Caco-2 (cell line): Measurements from ENCODE around the gene PITX2. TPM values are rescaled to one million over a fixed set of nuclear protein-coding genes. Genes with fewer than 3 reads are reported as not detected.

Experiments
- BruUV-seq: library from RNA; stranded (reverse); fragments of 400-500 nt; replicated peaks from 2 replicates; lab custom pipeline; 2021; lab: Mats Ljungman, UMichigan
- CTCF ChIA-PET: fragments of 300-600 bp; sonication (Branson Sonifier 250); formaldehyde crosslinking; loops from one replicate; lab custom pipeline; 2022; ENCODE audit warnings: antibody characterized with exemption; lab: Charles Lee
- POLR2A ChIA-PET: fragments of 300-600 bp; sonication (Branson Sonifier 250); formaldehyde crosslinking; loops from one replicate; lab custom pipeline; 2022; ENCODE audit warnings: antibody characterized with exemption; lab: Charles Lee
- DNase-seq, 2 experiments: peaks; one replicate each; pipeline versions ENCODE4 v3.0.0 to v3.0.0-alpha.2; 2020 to 2022
- H3K27me3 ChIP-seq: replicated peaks from 2 replicates; pipeline ENCODE4 v1.6.0; 2011; ENCODE audit warnings: low read length; ENCODE audit not compliant: control insufficient read depth, insufficient read depth
- H3K36me3 ChIP-seq: 2 replicates; pipeline ENCODE4 v1.5.1; 2011; ENCODE audit warnings: low read length; ENCODE audit not compliant: control insufficient read depth, insufficient read depth
- H3K4me1 ChIP-seq: fragments of 250-450 bp; sonication (Bioruptor Pico); 2 replicates; pipeline ENCODE4 v1.5.1; 2020; ENCODE audit warnings: mild to moderate bottlenecking
- H3K4me3 ChIP-seq: 2 replicates; pipeline ENCODE4 v1.5.1; 2011; ENCODE audit warnings: low read depth, mild to moderate bottlenecking, control low read depth, low read length
- H3K9me3 ChIP-seq: fragments of 250-450 bp; sonication (Bioruptor Pico); 2 replicates; pipeline ENCODE4 v1.5.1; 2020; ENCODE audit warnings: mild to moderate bottlenecking, moderate library complexity
- H3K27ac Mint-ChIP-seq: one replicate; pipeline ENCODE4 v1.8.0; 2022; ENCODE audit warnings: mixed read lengths; ENCODE audit not compliant: unreplicated experiment
- H3K27me3 Mint-ChIP-seq: one replicate; pipeline ENCODE4 v1.8.0; 2022; ENCODE audit warnings: mixed read lengths; ENCODE audit not compliant: insufficient read depth, unreplicated experiment
- H3K36me3 Mint-ChIP-seq: one replicate; pipeline ENCODE4 v1.8.0; 2022; ENCODE audit warnings: mild to moderate bottlenecking, mixed read lengths; ENCODE audit not compliant: insufficient read depth, unreplicated experiment
- H3K4me1 Mint-ChIP-seq: one replicate; pipeline ENCODE4 v1.8.0; 2022; ENCODE audit warnings: low read depth, mixed read lengths; ENCODE audit not compliant: unreplicated experiment
- H3K4me3 Mint-ChIP-seq: one replicate; pipeline ENCODE4 v1.8.0; 2022; ENCODE audit warnings: mild to moderate bottlenecking, moderate library complexity, mixed read lengths; ENCODE audit not compliant: unreplicated experiment
- H3K9me3 Mint-ChIP-seq: one replicate; pipeline ENCODE4 v1.8.0; 2022; ENCODE audit warnings: mixed read lengths; ENCODE audit not compliant: unreplicated experiment
- CTCF ChIP-seq, 2 experiments: fragments of 200-600 bp in 1 of 2; IDR thresholded peaks; 1 replicate in 1 of 2; 2 replicates in 1 of 2; pipeline versions ENCODE4 v1.5.1 to v1.8.0; 2011 to 2022; ENCODE audit warnings: antibody characterized with exemption in 1 of 2, control low read depth in 1 of 2, inconsistent platforms in 1 of 2, low read depth in 1 of 2, low read length in 1 of 2, mild to moderate bottlenecking in 1 of 2, moderate library complexity in 1 of 2; ENCODE audit not compliant: insufficient read depth in 1 of 2, severe bottlenecking in 1 of 2, unreplicated experiment in 1 of 2
- intact Hi-C: fragments of 100-400 bp; cut with micrococcal nuclease; formaldehyde crosslinking; loops from one replicate; pipeline ENCODE4 v1.10.0; 2022; ENCODE audit not compliant: unreplicated experiment
- total RNA-seq: library from RNA; stranded (reverse); gene quantifications from 2 replicates; pipeline ENCODE4 v1.2.3, GENCODE V29; 2022

PITX2 gene
- total RNA-seq, 1 experiment from 2014 or later, result 82.8 TPM

- H3K36me3 Mint-ChIP-seq, result no peaks in the 10 kb centered on the region
- ChIA-PET POLR2A (no interaction called here), CTCF (no interaction called here)
- H3K9me3 ChIP-seq, result no peaks in the 10 kb centered on the region
- no peaks in the 10 kb centered on the region for H3K27me3 Mint-ChIP-seq
- no peak for TF ChIP-seq CTCF (IDR thresholded peaks at IDR 0.05; ENCODE audit: insufficient read depth in 1 of 2, low read depth in 1 of 2, low read length in 1 of 2, severe bottlenecking in 1 of 2, unreplicated experiment in 1 of 2)
- peak overlapping the region; percentile 40 for H3K27ac Mint-ChIP-seq
- no peaks in the 10 kb centered on the region; the same call in 1 of the 2 replicates for H3K36me3 ChIP-seq
- H3K4me1 ChIP-seq, result peaks cover 24% of the 10 kb centered on the region
- DNase-seq, result peak in 1 of 2 experiments; percentile 43
- no peaks in the 10 kb centered on the region for H3K9me3 Mint-ChIP-seq
- H3K27me3 ChIP-seq, result no peaks in the 10 kb centered on the region
- intact Hi-C loops, result no loop called here
- no peak overlapping the region for H3K4me3 Mint-ChIP-seq
- peaks cover 28% of the 10 kb centered on the region for H3K4me1 Mint-ChIP-seq
- no peak overlapping the region for H3K4me3 ChIP-seq
- no TSS peak for BruUV-seq
Observed at GRCh38 chr4:110609044-110609750, 13.7 kb downstream of the PITX2 start.

GRCh38 chr4:110605077-110605476 lies 17.8 kb downstream of the PITX2 start:
- Histone ChIP-seq H3K27me3 (no peaks in the 10 kb centered on the region), H3K4me1 (peaks cover 38% of the 10 kb centered on the region), H3K4me3 (no peak overlapping the region), H3K36me3 (no peaks in the 10 kb centered on the region), H3K9me3 (no peaks in the 10 kb centered on the region)
- peaks cover 42% of the 10 kb centered on the region for H3K4me1 Mint-ChIP-seq
- no peak overlapping the region for H3K4me3 Mint-ChIP-seq
- POLR2A ChIA-PET, result no interaction called here
- no peak overlapping the region for H3K27ac Mint-ChIP-seq
- peaks cover 3% of the 10 kb centered on the region for H3K9me3 Mint-ChIP-seq
- no peak for DNase-seq
- H3K27me3 Mint-ChIP-seq, result no peaks in the 10 kb centered on the region
- intact Hi-C loops, result no loop called here
- TF ChIP-seq CTCF (IDR thresholded peaks at IDR 0.05; ENCODE audit: insufficient read depth in 1 of 2, low read depth in 1 of 2, low read length in 1 of 2, severe bottlenecking in 1 of 2, unreplicated experiment in 1 of 2), result no peak
- BruUV-seq, result no TSS peak
- CTCF ChIA-PET, result no interaction called here
- no peaks in the 10 kb centered on the region for H3K36me3 Mint-ChIP-seq

GRCh38 chr4:110602061-110602460 lies 20.8 kb downstream of the PITX2 start:
- no TSS peak for BruUV-seq
- POLR2A ChIA-PET, result no interaction called here
- Mint-ChIP-seq H3K4me1 (peaks cover 19% of the 10 kb centered on the region), H3K4me3 (no peak overlapping the region), H3K9me3 (peaks cover 10% of the 10 kb centered on the region), H3K27me3 (no peaks in the 10 kb centered on the region), H3K36me3 (no peaks in the 10 kb centered on the region), H3K27ac (no peak overlapping the region)
- H3K4me1 ChIP-seq, result peaks cover 24% of the 10 kb centered on the region
- no peak overlapping the region for H3K4me3 ChIP-seq
- intact Hi-C loops, result no loop called here
- no peak for DNase-seq
- TF ChIP-seq CTCF (IDR thresholded peaks at IDR 0.05; ENCODE audit: insufficient read depth in 1 of 2, low read depth in 1 of 2, low read length in 1 of 2, severe bottlenecking in 1 of 2, unreplicated experiment in 1 of 2), result no peak
- H3K36me3 ChIP-seq, result no peaks in the 10 kb centered on the region
- CTCF ChIA-PET, result interaction anchor here (0.6 kb wide), 1 partner anchor 10 kb away, joined by 4 read pairs; no protein-coding TSS in a partner anchor
- H3K27me3 ChIP-seq, result no peaks in the 10 kb centered on the region
- H3K9me3 ChIP-seq, result no peaks in the 10 kb centered on the region
